Astrocyte (in vitro differentiated cells and primary cell): ENCODE data around the gene GPRC5A. TPM values are rescaled to one million over a fixed set of nuclear protein-coding genes. Genes with fewer than 3 reads are reported as not detected.
"Not testable (repeated sequence)": the region's sequence is repeated elsewhere in the genome, so short reads cannot be mapped to it uniquely, and the experiment has no call there.

Source experiments
- DNase-seq: peaks from one replicate; pipeline ENCODE4 v3.0.0-alpha.2; 2010; ENCODE audit warnings: low read depth
- FAIRE-seq: peaks from 2 replicates; lab custom pipeline; 2011; peaks lifted over from hg19 to GRCh38; lab: Jason Lieb, UNC
- H2AFZ ChIP-seq: 2 replicates; pipeline ENCODE4 v1.6.0; 2012; ENCODE audit warnings: low read depth, low read length, inconsistent platforms
- H3K27ac ChIP-seq: 2 replicates; pipeline ENCODE4 v1.5.1; 2011; ENCODE audit warnings: low read depth, low read length, inconsistent platforms
- H3K27me3 ChIP-seq: 2 replicates; pipeline ENCODE4 v1.6.0; 2011; ENCODE audit warnings: low read length, inconsistent platforms; ENCODE audit not compliant: insufficient read depth
- H3K36me3 ChIP-seq: 2 replicates; pipeline ENCODE4 v1.5.1; 2011; ENCODE audit warnings: low read length, inconsistent platforms; ENCODE audit not compliant: insufficient read depth
- H3K4me1 ChIP-seq: 2 replicates; pipeline ENCODE4 v1.5.1; 2011; ENCODE audit warnings: low read length, inconsistent platforms; ENCODE audit not compliant: insufficient read depth
- H3K4me2 ChIP-seq: 2 replicates; pipeline ENCODE4 v1.6.0; 2012; ENCODE audit warnings: low read length, inconsistent platforms
- H3K4me3 ChIP-seq: 2 replicates; pipeline ENCODE4 v1.5.1; 2011; ENCODE audit warnings: low read depth, mild to moderate bottlenecking, low read length, inconsistent platforms; ENCODE audit not compliant: insufficient read depth
- H3K79me2 ChIP-seq: 2 replicates; pipeline ENCODE4 v1.6.0; 2012; ENCODE audit warnings: mild to moderate bottlenecking, low read length, inconsistent platforms; ENCODE audit not compliant: insufficient read depth
- H3K9ac ChIP-seq: 2 replicates; pipeline ENCODE4 v1.6.0; 2012; ENCODE audit warnings: mild to moderate bottlenecking, low read length, inconsistent platforms
- H3K9me3 ChIP-seq: 2 replicates; pipeline ENCODE4 v1.5.1; 2012; ENCODE audit warnings: low read depth, mild to moderate bottlenecking, low read length, inconsistent platforms; ENCODE audit not compliant: insufficient read depth
- H4K20me1 ChIP-seq: 2 replicates; pipeline ENCODE4 v1.6.0; 2012; ENCODE audit warnings: low read length, inconsistent platforms; ENCODE audit not compliant: insufficient read depth
- H3K27ac Mint-ChIP-seq: one replicate; pipeline ENCODE4 v1.8.0; 2021; ENCODE audit warnings: mild to moderate bottlenecking, mixed read lengths; ENCODE audit not compliant: unreplicated experiment
- H3K27me3 Mint-ChIP-seq: one replicate; pipeline ENCODE4 v1.8.0; 2021; ENCODE audit warnings: low read depth, mixed read lengths; ENCODE audit not compliant: unreplicated experiment
- H3K36me3 Mint-ChIP-seq: one replicate; pipeline ENCODE4 v1.8.0; 2021; ENCODE audit warnings: low read depth, mixed read lengths; ENCODE audit not compliant: unreplicated experiment
- H3K4me1 Mint-ChIP-seq: one replicate; pipeline ENCODE4 v1.8.0; 2021; ENCODE audit warnings: low read depth, mixed read lengths; ENCODE audit not compliant: unreplicated experiment
- H3K4me3 Mint-ChIP-seq: one replicate; pipeline ENCODE4 v1.8.0; 2021; ENCODE audit warnings: mild to moderate bottlenecking, moderate library complexity, mixed read lengths; ENCODE audit not compliant: unreplicated experiment
- H3K9me3 Mint-ChIP-seq: one replicate; pipeline ENCODE4 v1.8.0; 2021; ENCODE audit warnings: mild to moderate bottlenecking, mixed read lengths; ENCODE audit not compliant: unreplicated experiment
- CTCF ChIP-seq: IDR thresholded peaks from 2 replicates; pipeline ENCODE4 v1.5.1; 2011; ENCODE audit warnings: low read depth, mild to moderate bottlenecking, inconsistent platforms, low read length, moderate library complexity; ENCODE audit not compliant: insufficient read depth
- EZH2 ChIP-seq: IDR thresholded peaks from 2 replicates; pipeline ENCODE4 v1.6.1; 2012; ENCODE audit warnings: mild to moderate bottlenecking, low read length, inconsistent platforms; ENCODE audit not compliant: insufficient read depth
- total RNA-seq: library from RNA; stranded (reverse); gene quantifications from 2 replicates; pipeline ENCODE4 v1.2.1, GENCODE V29; 2021

Gene GPRC5A
- total RNA-seq, 1 donor from 2014 or later = 12.5 TPM

- H3K36me3 ChIP-seq = no peaks in the 10 kb centered on the region
- peak overlapping the region; percentile 41 for H3K4me3 ChIP-seq
- H3K9me3 ChIP-seq = no peaks in the 10 kb centered on the region
- H3K9ac ChIP-seq = peak overlapping the region; percentile 79
- FAIRE-seq (peak; percentile 17), DNase-seq (peak; percentile 90)
- Mint-ChIP-seq H3K4me3 (no peak overlapping the region), H3K27ac (peak overlapping the region; percentile 88), H3K9me3 (peaks cover 13% of the 10 kb centered on the region), H3K27me3 (no peaks in the 10 kb centered on the region), H3K4me1 (peaks cover 32% of the 10 kb centered on the region), H3K36me3 (peaks cover 16% of the 10 kb centered on the region)
- peak overlapping the region; percentile 80 for H3K4me2 ChIP-seq
- H3K79me2 ChIP-seq = no peaks in the 10 kb centered on the region
- TF ChIP-seq EZH2 (no peak), CTCF (no peak)
- H4K20me1 ChIP-seq = no peaks in the 10 kb centered on the region
- H3K27ac ChIP-seq = peak overlapping the region; percentile 95
- no peaks in the 10 kb centered on the region for H3K27me3 ChIP-seq
- H3K4me1 ChIP-seq = peaks cover 42% of the 10 kb centered on the region
- H2AFZ ChIP-seq = no peak overlapping the region
These were observed 19.0 kb upstream of the GPRC5A start for GRCh38 chr12:12872139-12872933.

GRCh38 chr12:12872934-12873275 is 18.5 kb upstream of the GPRC5A start:
- Histone ChIP-seq H3K27ac (peak overlapping the region; percentile 95), H4K20me1 (no peaks in the 10 kb centered on the region), H3K27me3 (no peaks in the 10 kb centered on the region), H3K4me1 (peaks cover 42% of the 10 kb centered on the region), H3K9ac (peak overlapping the region; percentile 79), H3K4me2 (peak overlapping the region; percentile 80), H3K4me3 (peak overlapping the region; percentile 41), H2AFZ (no peak overlapping the region), H3K79me2 (no peaks in the 10 kb centered on the region), H3K36me3 (no peaks in the 10 kb centered on the region), H3K9me3 (no peaks in the 10 kb centered on the region)
- Mint-ChIP-seq H3K36me3 (peaks cover 15% of the 10 kb centered on the region), H3K27me3 (no peaks in the 10 kb centered on the region), H3K4me1 (peaks cover 32% of the 10 kb centered on the region), H3K9me3 (peaks cover 13% of the 10 kb centered on the region), H3K27ac (peak overlapping the region; percentile 88), H3K4me3 (no peak overlapping the region)
- peak; percentile 75 for DNase-seq
- TF ChIP-seq EZH2 (no peak), CTCF (no peak)
- FAIRE-seq = no peak

GRCh38 chr12:12874029-12874428 is 17.3 kb upstream of the GPRC5A start:
- Histone ChIP-seq H3K36me3 (no peaks in the 10 kb centered on the region), H3K4me3 (no peak overlapping the region), H3K79me2 (no peaks in the 10 kb centered on the region), H3K27me3 (no peaks in the 10 kb centered on the region), H3K4me1 (peaks cover 42% of the 10 kb centered on the region), H2AFZ (no peak overlapping the region), H4K20me1 (no peaks in the 10 kb centered on the region), H3K4me2 (peak overlapping the region; percentile 80), H3K9ac (peak overlapping the region; percentile 79), H3K9me3 (no peaks in the 10 kb centered on the region), H3K27ac (peak overlapping the region; percentile 95)
- H3K27ac Mint-ChIP-seq = peak overlapping the region; percentile 88
- H3K9me3 Mint-ChIP-seq = peaks cover 9% of the 10 kb centered on the region
- FAIRE-seq = no peak
- DNase-seq = no peak
- H3K36me3 Mint-ChIP-seq = peaks cover 12% of the 10 kb centered on the region
- H3K4me1 Mint-ChIP-seq = peaks cover 32% of the 10 kb centered on the region
- H3K27me3 Mint-ChIP-seq = no peaks in the 10 kb centered on the region
- TF ChIP-seq EZH2 = no peak
- TF ChIP-seq CTCF = no peak
- H3K4me3 Mint-ChIP-seq = no peak overlapping the region

GRCh38 chr12:12875301-12875700 is 16.1 kb upstream of the GPRC5A start:
- not testable (repeated sequence) for H3K27me3 ChIP-seq, H3K36me3 ChIP-seq, H3K9me3 Mint-ChIP-seq, H3K4me2 ChIP-seq, H3K79me2 ChIP-seq, H3K4me3 ChIP-seq, H3K9ac ChIP-seq, H3K9me3 ChIP-seq, H2AFZ ChIP-seq, H3K27me3 Mint-ChIP-seq, H4K20me1 ChIP-seq, H3K27ac ChIP-seq, FAIRE-seq, H3K4me3 Mint-ChIP-seq, DNase-seq
- peaks cover 42% of the 10 kb centered on the region for H3K4me1 ChIP-seq
- H3K36me3 Mint-ChIP-seq = peaks cover 11% of the 10 kb centered on the region
- H3K4me1 Mint-ChIP-seq = peaks cover 30% of the 10 kb centered on the region
- peak overlapping the region; percentile 88 for H3K27ac Mint-ChIP-seq
